HG03039 (cell line): ENCODE results near the gene SUN1.
"Not testable (repeated sequence)": the region's sequence is repeated elsewhere in the genome, so short reads cannot be mapped to it uniquely, and the experiment has no call there.

ENCODE experiments used
- ATAC-seq: cut with Tn5 transposase; IDR thresholded peaks from one replicate; pipeline ENCODE4 v1.9.1; 2021; ENCODE audit warnings: mild to moderate bottlenecking, moderate library complexity; ENCODE audit not compliant: unreplicated experiment

The SUN1 gene

GRCh38 chr7:832167-832967 is at the start of gene SUN1:
SUN1 (plus strand) TSS chr7:832476; CDS start chr7:832525, 49 bp downstream.
- ATAC-seq: no peak

GRCh38 chr7:782718-783449 is 49.4 kb upstream of the SUN1 start:
- ATAC-seq: no peak

- ATAC-seq: no peak
Observed at GRCh38 chr7:783556-784490, 48.5 kb upstream of the SUN1 start.

- ATAC-seq: no peak
Observed at GRCh38 chr7:784971-785370, 47.3 kb upstream of the SUN1 start.

- no peak for ATAC-seq
Observed at GRCh38 chr7:785416-785815, 46.9 kb upstream of the SUN1 start.

GRCh38 chr7:786472-787255 is 45.6 kb upstream of the SUN1 start:
- ATAC-seq: no peak

GRCh38 chr7:787332-788240 is 44.7 kb upstream of the SUN1 start:
- ATAC-seq: no peak

GRCh38 chr7:791519-791918 is 40.8 kb upstream of the SUN1 start:
- no peak for ATAC-seq

GRCh38 chr7:794207-794606 is 38.1 kb upstream of the SUN1 start:
- no peak for ATAC-seq

- no peak for ATAC-seq
Observed at GRCh38 chr7:794671-795329, 37.5 kb upstream of the SUN1 start.

GRCh38 chr7:796434-797169 is 35.7 kb upstream of the SUN1 start:
- not testable (repeated sequence) for ATAC-seq

GRCh38 chr7:798921-799470 is 33.3 kb upstream of the SUN1 start:
- no peak for ATAC-seq

- ATAC-seq: no peak
Observed at GRCh38 chr7:800692-801091, 31.6 kb upstream of the SUN1 start.

GRCh38 chr7:801351-801750 is 30.9 kb upstream of the SUN1 start:
- not testable (repeated sequence) for ATAC-seq

GRCh38 chr7:801940-802381 is 30.3 kb upstream of the SUN1 start:
- no peak for ATAC-seq

- no peak for ATAC-seq
Observed at GRCh38 chr7:802500-803242, 29.6 kb upstream of the SUN1 start.

GRCh38 chr7:803243-803635 is 29.0 kb upstream of the SUN1 start:
- ATAC-seq: no peak
